HG03342 (cell line): ENCODE results near the gene ABHD1.
"Not testable (repeated sequence)": the region's sequence is repeated elsewhere in the genome, so short reads cannot be mapped to it uniquely, and the experiment has no call there.

ENCODE experiments used
- ATAC-seq: cut with Tn5 transposase; IDR thresholded peaks from one replicate; pipeline ENCODE4 v1.9.1; 2021; ENCODE audit warnings: mild to moderate bottlenecking, moderate library complexity; ENCODE audit not compliant: unreplicated experiment

Gene ABHD1

GRCh38 chr2:27123302-27124150 is at the start of gene ABHD1:
ABHD1 (plus strand) TSS chr2:27123815; CDS start chr2:27123949, 134 bp downstream.
- ATAC-seq = no peak

- no peak for ATAC-seq
These were observed 48.7 kb upstream of the ABHD1 start for GRCh38 chr2:27074738-27075565.

GRCh38 chr2:27075566-27075871 is 48.1 kb upstream of the ABHD1 start:
- not testable (repeated sequence) for ATAC-seq

- no peak for ATAC-seq
These were observed 47.3 kb upstream of the ABHD1 start for GRCh38 chr2:27076323-27076722.

GRCh38 chr2:27077231-27077630 is 46.4 kb upstream of the ABHD1 start:
- no peak for ATAC-seq

GRCh38 chr2:27078267-27079194 is 45.1 kb upstream of the ABHD1 start, which contains the start of gene EMILIN1:
EMILIN1 (plus strand) TSS chr2:27078615; CDS start chr2:27079066, 451 bp downstream.
- ATAC-seq = no peak

- no peak for ATAC-seq
These were observed 44.1 kb upstream of the ABHD1 start for GRCh38 chr2:27079233-27080139.

- no peak for ATAC-seq
These were observed 43.5 kb upstream of the ABHD1 start for GRCh38 chr2:27080140-27080469.

GRCh38 chr2:27080603-27080936 is 43.0 kb upstream of the ABHD1 start:
- ATAC-seq = no peak

- ATAC-seq = no peak
These were observed 41.4 kb upstream of the ABHD1 start for GRCh38 chr2:27081984-27082772.

- ATAC-seq = no peak
These were observed 40.7 kb upstream of the ABHD1 start for GRCh38 chr2:27082773-27083409.

GRCh38 chr2:27083410-27084296 is 40.0 kb upstream of the ABHD1 start:
- no peak for ATAC-seq

- ATAC-seq = no peak
These were observed 39.1 kb upstream of the ABHD1 start for GRCh38 chr2:27084297-27085061.

GRCh38 chr2:27085062-27085672 is 38.4 kb upstream of the ABHD1 start:
- ATAC-seq = no peak

- ATAC-seq = no peak
These were observed 37.9 kb upstream of the ABHD1 start for GRCh38 chr2:27085673-27086089.

GRCh38 chr2:27086090-27086723 is 37.4 kb upstream of the ABHD1 start:
- ATAC-seq = peak; percentile 77
